C4-2B (cell line): Measurements from ENCODE around the gene AGAP1.

Source experiments
- CTCF ChIP-seq: fragments of 450-650 bp; conservative IDR thresholded peaks from 2 replicates; pipeline ENCODE4 v1.5.1; 2017; ENCODE audit warnings: mild to moderate bottlenecking
- ZFX ChIP-seq: fragments of 450-650 bp; IDR thresholded peaks from 2 replicates; pipeline ENCODE4 v1.6.1; 2017

GRCh38 chr2:235734688-235735231 is 240.9 kb downstream of the AGAP1 start:
- TF ChIP-seq CTCF (no peak), ZFX (no peak)
